H1 (cell line): Measurements from ENCODE around the gene TRIM59. TPM values are rescaled to one million over a fixed set of nuclear protein-coding genes. Genes with fewer than 3 reads are reported as not detected.

Experiments used
- RFX5 ChIP-seq: IDR thresholded peaks from 2 replicates; pipeline ENCODE4 v1.6.1; 2011; ENCODE audit warnings: low read depth, low read length, improper control_type of control experiment, borderline replicate concordance
- polyA plus RNA-seq, 7 experiments: library from polyadenylated mRNA; depleted of rRNA in 3 of 7; stranded (reverse) in 5 of 7; unstranded in 2 of 7; fragments of >200 nt in 5 of 7; fragments of 200-250 nt in 2 of 7; gene quantifications; 1 replicate in 5 of 7; 2 replicates in 1 of 7; 4 replicates in 1 of 7; pipeline versions ENCODE4 v1.2.1 to v1.2.3, GENCODE V29; 2011 to 2013; ENCODE audit warnings: missing spikeins in 2 of 7, mixed read lengths in 2 of 7
- total RNA-seq: library from RNA; stranded (reverse); fragmentation: NEBNext Ultra II Directional; extraction: Animal tissue kit (Norgen Biotek cat#: 25700); gene quantifications from 2 replicates; pipeline ENCODE4 v1.2.1, GENCODE V29; 2021

Gene TRIM59
- total and polyA plus RNA-seq, 2 of the 8 experiments (the other 6 are each of a cell fraction or from before 2014, with no cell fraction given): 11.6 to 53.4 TPM

GRCh38 chr3:160402221-160403027, 47.2 kb downstream of the TRIM59 start (continued):
- no peak for TF ChIP-seq RFX5
- TF ChIP-seq, all 59 proteins: peak for 0
